ENCODE data around the gene ANAPC1.
"Not testable (repeated sequence)": the region's sequence is repeated elsewhere in the genome, so short reads cannot be mapped to it uniquely, and the experiment has no call there.

Gene ANAPC1

GRCh38 chr2:111729812-111730458 lies 154.1 kb downstream of the ANAPC1 start:
- H3K9me3 Mint-ChIP-seq; H3K27me3 Mint-ChIP-seq; H3K4me1 Mint-ChIP-seq; H3K36me3 Mint-ChIP-seq (ENCODE audit: insufficient read depth); ATAC-seq (replicated peaks; ENCODE audit: extremely low read depth, poor library complexity, severe bottlenecking); H3K27ac Mint-ChIP-seq (ENCODE audit: low read depth); DNase-seq (ENCODE audit: low spot score in 2 of 2); H3K4me3 Mint-ChIP-seq: not testable (repeated sequence)

DNA sequence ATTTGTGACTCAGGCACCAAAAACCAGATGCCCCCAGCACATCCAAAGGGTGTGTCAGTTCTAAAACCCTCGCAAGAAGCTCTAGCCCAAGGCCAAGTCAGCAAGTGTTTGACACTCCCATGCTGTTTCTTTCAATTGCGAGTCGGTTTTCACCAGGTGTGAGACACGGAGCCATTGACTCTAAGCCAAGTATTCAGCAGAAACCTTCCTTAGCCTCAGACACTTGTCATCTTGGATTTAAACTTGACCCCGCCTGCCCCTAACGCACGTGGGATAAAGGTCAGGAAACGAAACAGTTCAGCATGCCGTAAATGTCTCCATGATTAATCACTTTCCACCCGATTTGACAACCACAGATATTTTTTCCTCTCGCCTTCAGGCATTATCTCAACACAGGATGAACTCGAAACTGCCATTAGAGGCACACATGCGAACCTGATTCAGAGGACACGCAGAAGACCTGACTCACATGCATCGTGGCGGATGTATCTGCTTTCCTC lies 156.3 kb downstream of the ANAPC1 start:
- not testable (repeated sequence) for H3K4me3 Mint-ChIP-seq; H3K9me3 Mint-ChIP-seq; ATAC-seq (replicated peaks; ENCODE audit: extremely low read depth, poor library complexity, severe bottlenecking); H3K27ac Mint-ChIP-seq (ENCODE audit: low read depth); H3K27me3 Mint-ChIP-seq; H3K4me1 Mint-ChIP-seq; H3K36me3 Mint-ChIP-seq (ENCODE audit: insufficient read depth); DNase-seq (ENCODE audit: low spot score in 2 of 2)

DNA sequence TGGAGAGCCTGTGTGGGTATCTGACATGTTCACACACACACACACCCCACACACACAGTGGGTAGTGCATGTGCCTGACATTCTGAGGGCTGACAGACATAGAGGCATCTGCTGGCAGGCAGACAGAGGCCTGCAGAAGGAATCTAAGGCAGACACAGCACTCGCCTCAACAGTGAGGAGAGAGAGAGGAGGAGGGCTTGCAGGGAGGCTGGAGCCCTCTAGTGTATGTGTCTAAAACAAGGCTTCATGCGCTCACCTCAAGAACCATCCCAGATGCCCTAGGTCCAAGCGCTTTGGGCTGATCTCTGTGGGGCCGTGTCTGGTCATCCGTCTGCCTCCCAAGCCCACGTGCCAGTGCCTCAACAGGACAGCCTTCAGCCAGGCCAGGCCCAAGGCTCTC lies 158.3 kb downstream of the ANAPC1 start:
- H3K9me3 Mint-ChIP-seq; ATAC-seq (replicated peaks; ENCODE audit: extremely low read depth, poor library complexity, severe bottlenecking); H3K27ac Mint-ChIP-seq (ENCODE audit: low read depth); H3K4me3 Mint-ChIP-seq; H3K36me3 Mint-ChIP-seq (ENCODE audit: insufficient read depth); H3K4me1 Mint-ChIP-seq; DNase-seq (ENCODE audit: low spot score in 2 of 2); H3K27me3 Mint-ChIP-seq: not testable (repeated sequence)

GRCh38 chr2:111719610-111720009 lies 164.4 kb downstream of the ANAPC1 start:
- DNase-seq (ENCODE audit: low spot score in 2 of 2); H3K4me1 Mint-ChIP-seq; H3K4me3 Mint-ChIP-seq; H3K36me3 Mint-ChIP-seq (ENCODE audit: insufficient read depth); ATAC-seq (replicated peaks; ENCODE audit: extremely low read depth, poor library complexity, severe bottlenecking); H3K9me3 Mint-ChIP-seq; H3K27ac Mint-ChIP-seq (ENCODE audit: low read depth); H3K27me3 Mint-ChIP-seq: not testable (repeated sequence)
